H1 (cell line): ENCODE data around the gene ZDHHC17. TPM values are rescaled to one million over a fixed set of nuclear protein-coding genes. Genes with fewer than 3 reads are reported as not detected.

ENCODE experiments used
- ATF3 ChIP-seq: IDR thresholded peaks from 2 replicates; pipeline ENCODE4 v1.6.1; 2011; ENCODE audit warnings: low read depth, mild to moderate bottlenecking, low read length; ENCODE audit not compliant: insufficient read depth
- CTBP2 ChIP-seq: IDR thresholded peaks from 2 replicates; pipeline ENCODE4 v1.7.0; 2011; ENCODE audit warnings: borderline replicate concordance, mild to moderate bottlenecking, moderate library complexity, mixed read lengths, low read length; ENCODE audit not compliant: insufficient read depth, insufficient read length
- HDAC6 ChIP-seq: IDR thresholded peaks from one replicate; pipeline ENCODE4 v1.7.1; 2012; ENCODE audit warnings: low read depth, mild to moderate bottlenecking, inconsistent platforms, low read length, moderate library complexity
- POLR2AphosphoS5 ChIP-seq: IDR thresholded peaks from 2 replicates; pipeline ENCODE4 v1.6.1; 2011; ENCODE audit warnings: low read depth, low read length
- RAD21 ChIP-seq, 2 experiments: IDR thresholded peaks in 1 of 2; conservative IDR thresholded peaks in 1 of 2; 2 replicates each; pipeline ENCODE4 v1.6.1; 2011; ENCODE audit warnings: low read depth in 2 of 2, low read length in 2 of 2, improper control_type of control experiment in 1 of 2, inconsistent platforms in 1 of 2, mild to moderate bottlenecking in 1 of 2, moderate library complexity in 1 of 2
- RFX5 ChIP-seq: IDR thresholded peaks from 2 replicates; pipeline ENCODE4 v1.6.1; 2011; ENCODE audit warnings: low read depth, low read length, improper control_type of control experiment, borderline replicate concordance
- SP1 ChIP-seq: IDR thresholded peaks from 2 replicates; pipeline ENCODE4 v1.6.1; 2011; ENCODE audit warnings: low read depth, low read length
- polyA plus RNA-seq, 7 experiments: library from polyadenylated mRNA; depleted of rRNA in 3 of 7; stranded (reverse) in 5 of 7; unstranded in 2 of 7; fragments of >200 nt in 5 of 7; fragments of 200-250 nt in 2 of 7; gene quantifications; 1 replicate in 5 of 7; 2 replicates in 1 of 7; 4 replicates in 1 of 7; pipeline versions ENCODE4 v1.2.1 to v1.2.3, GENCODE V29; 2011 to 2013; ENCODE audit warnings: missing spikeins in 2 of 7, mixed read lengths in 2 of 7
- total RNA-seq: library from RNA; stranded (reverse); fragmentation: NEBNext Ultra II Directional; extraction: Animal tissue kit (Norgen Biotek cat#: 25700); gene quantifications from 2 replicates; pipeline ENCODE4 v1.2.1, GENCODE V29; 2021
- TF ChIP-seq, protein P1 (sequence below): fragments of 300-600 bp; sonication (generic); IDR thresholded peaks from 2 replicates; pipeline ENCODE4 v1.7.1; 2012; ENCODE audit warnings: low read length, moderate library complexity, mild to moderate bottlenecking, inconsistent platforms; ENCODE audit not compliant: insufficient replicate concordance

ZDHHC17 gene
- total and polyA plus RNA-seq, 2 of the 8 experiments (the other 6 are each of a cell fraction or from before 2014, with no cell fraction given): 27.6 to 28.9 TPM

DNA sequence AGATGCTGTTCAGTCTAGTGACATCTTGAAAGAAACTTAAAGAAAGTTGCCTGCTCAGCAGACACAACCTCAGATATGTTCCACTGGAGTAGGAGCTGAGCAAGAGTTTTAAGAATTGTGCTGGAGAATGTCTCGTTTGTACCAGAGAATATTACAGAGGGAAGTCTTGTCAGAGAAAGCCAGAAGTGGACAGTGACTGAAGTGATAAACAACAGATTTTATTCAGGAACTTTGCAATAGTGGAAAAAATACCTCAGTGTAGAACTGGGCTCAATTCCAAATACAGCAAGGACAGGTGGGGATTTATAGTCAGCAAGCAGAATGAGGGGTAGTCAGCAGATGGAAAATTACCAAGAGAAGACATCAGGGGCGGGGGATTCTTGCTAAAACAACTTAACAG lies 18.6 kb downstream of the ZDHHC17 start (continued):
- TF ChIP-seq, protein P1, sequence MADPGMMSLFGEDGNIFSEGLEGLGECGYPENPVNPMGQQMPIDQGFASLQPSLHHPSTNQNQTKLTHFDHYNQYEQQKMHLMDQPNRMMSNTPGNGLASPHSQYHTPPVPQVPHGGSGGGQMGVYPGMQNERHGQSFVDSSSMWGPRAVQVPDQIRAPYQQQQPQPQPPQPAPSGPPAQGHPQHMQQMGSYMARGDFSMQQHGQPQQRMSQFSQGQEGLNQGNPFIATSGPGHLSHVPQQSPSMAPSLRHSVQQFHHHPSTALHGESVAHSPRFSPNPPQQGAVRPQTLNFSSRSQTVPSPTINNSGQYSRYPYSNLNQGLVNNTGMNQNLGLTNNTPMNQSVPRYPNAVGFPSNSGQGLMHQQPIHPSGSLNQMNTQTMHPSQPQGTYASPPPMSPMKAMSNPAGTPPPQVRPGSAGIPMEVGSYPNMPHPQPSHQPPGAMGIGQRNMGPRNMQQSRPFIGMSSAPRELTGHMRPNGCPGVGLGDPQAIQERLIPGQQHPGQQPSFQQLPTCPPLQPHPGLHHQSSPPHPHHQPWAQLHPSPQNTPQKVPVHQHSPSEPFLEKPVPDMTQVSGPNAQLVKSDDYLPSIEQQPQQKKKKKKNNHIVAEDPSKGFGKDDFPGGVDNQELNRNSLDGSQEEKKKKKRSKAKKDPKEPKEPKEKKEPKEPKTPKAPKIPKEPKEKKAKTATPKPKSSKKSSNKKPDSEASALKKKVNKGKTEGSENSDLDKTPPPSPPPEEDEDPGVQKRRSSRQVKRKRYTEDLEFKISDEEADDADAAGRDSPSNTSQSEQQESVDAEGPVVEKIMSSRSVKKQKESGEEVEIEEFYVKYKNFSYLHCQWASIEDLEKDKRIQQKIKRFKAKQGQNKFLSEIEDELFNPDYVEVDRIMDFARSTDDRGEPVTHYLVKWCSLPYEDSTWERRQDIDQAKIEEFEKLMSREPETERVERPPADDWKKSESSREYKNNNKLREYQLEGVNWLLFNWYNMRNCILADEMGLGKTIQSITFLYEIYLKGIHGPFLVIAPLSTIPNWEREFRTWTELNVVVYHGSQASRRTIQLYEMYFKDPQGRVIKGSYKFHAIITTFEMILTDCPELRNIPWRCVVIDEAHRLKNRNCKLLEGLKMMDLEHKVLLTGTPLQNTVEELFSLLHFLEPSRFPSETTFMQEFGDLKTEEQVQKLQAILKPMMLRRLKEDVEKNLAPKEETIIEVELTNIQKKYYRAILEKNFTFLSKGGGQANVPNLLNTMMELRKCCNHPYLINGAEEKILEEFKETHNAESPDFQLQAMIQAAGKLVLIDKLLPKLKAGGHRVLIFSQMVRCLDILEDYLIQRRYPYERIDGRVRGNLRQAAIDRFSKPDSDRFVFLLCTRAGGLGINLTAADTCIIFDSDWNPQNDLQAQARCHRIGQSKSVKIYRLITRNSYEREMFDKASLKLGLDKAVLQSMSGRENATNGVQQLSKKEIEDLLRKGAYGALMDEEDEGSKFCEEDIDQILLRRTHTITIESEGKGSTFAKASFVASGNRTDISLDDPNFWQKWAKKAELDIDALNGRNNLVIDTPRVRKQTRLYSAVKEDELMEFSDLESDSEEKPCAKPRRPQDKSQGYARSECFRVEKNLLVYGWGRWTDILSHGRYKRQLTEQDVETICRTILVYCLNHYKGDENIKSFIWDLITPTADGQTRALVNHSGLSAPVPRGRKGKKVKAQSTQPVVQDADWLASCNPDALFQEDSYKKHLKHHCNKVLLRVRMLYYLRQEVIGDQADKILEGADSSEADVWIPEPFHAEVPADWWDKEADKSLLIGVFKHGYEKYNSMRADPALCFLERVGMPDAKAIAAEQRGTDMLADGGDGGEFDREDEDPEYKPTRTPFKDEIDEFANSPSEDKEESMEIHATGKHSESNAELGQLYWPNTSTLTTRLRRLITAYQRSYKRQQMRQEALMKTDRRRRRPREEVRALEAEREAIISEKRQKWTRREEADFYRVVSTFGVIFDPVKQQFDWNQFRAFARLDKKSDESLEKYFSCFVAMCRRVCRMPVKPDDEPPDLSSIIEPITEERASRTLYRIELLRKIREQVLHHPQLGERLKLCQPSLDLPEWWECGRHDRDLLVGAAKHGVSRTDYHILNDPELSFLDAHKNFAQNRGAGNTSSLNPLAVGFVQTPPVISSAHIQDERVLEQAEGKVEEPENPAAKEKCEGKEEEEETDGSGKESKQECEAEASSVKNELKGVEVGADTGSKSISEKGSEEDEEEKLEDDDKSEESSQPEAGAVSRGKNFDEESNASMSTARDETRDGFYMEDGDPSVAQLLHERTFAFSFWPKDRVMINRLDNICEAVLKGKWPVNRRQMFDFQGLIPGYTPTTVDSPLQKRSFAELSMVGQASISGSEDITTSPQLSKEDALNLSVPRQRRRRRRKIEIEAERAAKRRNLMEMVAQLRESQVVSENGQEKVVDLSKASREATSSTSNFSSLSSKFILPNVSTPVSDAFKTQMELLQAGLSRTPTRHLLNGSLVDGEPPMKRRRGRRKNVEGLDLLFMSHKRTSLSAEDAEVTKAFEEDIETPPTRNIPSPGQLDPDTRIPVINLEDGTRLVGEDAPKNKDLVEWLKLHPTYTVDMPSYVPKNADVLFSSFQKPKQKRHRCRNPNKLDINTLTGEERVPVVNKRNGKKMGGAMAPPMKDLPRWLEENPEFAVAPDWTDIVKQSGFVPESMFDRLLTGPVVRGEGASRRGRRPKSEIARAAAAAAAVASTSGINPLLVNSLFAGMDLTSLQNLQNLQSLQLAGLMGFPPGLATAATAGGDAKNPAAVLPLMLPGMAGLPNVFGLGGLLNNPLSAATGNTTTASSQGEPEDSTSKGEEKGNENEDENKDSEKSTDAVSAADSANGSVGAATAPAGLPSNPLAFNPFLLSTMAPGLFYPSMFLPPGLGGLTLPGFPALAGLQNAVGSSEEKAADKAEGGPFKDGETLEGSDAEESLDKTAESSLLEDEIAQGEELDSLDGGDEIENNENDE: no peak
- TF ChIP-seq CTBP2: no peak
- TF ChIP-seq POLR2AphosphoS5: no peak
- TF ChIP-seq RFX5: no peak
- no peak for TF ChIP-seq ATF3
- no peak for TF ChIP-seq HDAC6
- no peak for TF ChIP-seq RAD21 (IDR thresholded peaks at IDR 0.05 in 1 of 2, conservative IDR thresholded peaks at IDR 0.05 in 1 of 2; ENCODE audit: low read depth in 2 of 2, low read length in 2 of 2)
- no peak for TF ChIP-seq SP1
